ENCODE measurements around the gene PPP1R10.

PPP1R10 gene

GRCh38 chr6:30625511-30625910 lies 8.5 kb upstream of the PPP1R10 start:
- no peak for DNase-seq (ENCODE audit: low read depth in 3 of 3, low spot score in 1 of 3)

- no peak for DNase-seq (ENCODE audit: low read depth in 3 of 3, low spot score in 1 of 3)
Measured at GRCh38 chr6:30619561-30619960, 2.5 kb upstream of the PPP1R10 start.

GRCh38 chr6:30618270-30618797 lies 1.3 kb upstream of the PPP1R10 start:
- DNase-seq (ENCODE audit: low read depth in 3 of 3, low spot score in 1 of 3): no peak

- DNase-seq (ENCODE audit: low read depth in 3 of 3, low spot score in 1 of 3): peak; percentile 83 to 98 (median 94)
Measured at GRCh38 chr6:30617565-30618269, 674 bp upstream of the PPP1R10 start, which contains the start of gene MRPS18B. Gene MRPS18B, plus strand, starts transcription at chr6:30617840. Its CDS starts 26 bp downstream, at chr6:30617866.

- DNase-seq (ENCODE audit: low read depth in 3 of 3, low spot score in 1 of 3): no peak
Measured at GRCh38 chr6:30615958-30616810, 859 bp downstream of the PPP1R10 start.

- peak in 1 of 3 donors; percentile 22 for DNase-seq (ENCODE audit: low read depth in 3 of 3, low spot score in 1 of 3)
Measured at GRCh38 chr6:30615219-30615957, 1.7 kb downstream of the PPP1R10 start.

- peak; percentile 47 to 79 (median 70) for DNase-seq (ENCODE audit: low read depth in 3 of 3, low spot score in 1 of 3)
Measured at GRCh38 chr6:30614843-30615218, 2.2 kb downstream of the PPP1R10 start.

- DNase-seq (ENCODE audit: low read depth in 3 of 3, low spot score in 1 of 3): no peak
Measured at GRCh38 chr6:30614044-30614842, 2.8 kb downstream of the PPP1R10 start.

GRCh38 chr6:30613251-30614043 lies 3.6 kb downstream of the PPP1R10 start:
- DNase-seq (ENCODE audit: low read depth in 3 of 3, low spot score in 1 of 3): no peak

GRCh38 chr6:30612687-30613248 lies 4.3 kb downstream of the PPP1R10 start:
- DNase-seq (ENCODE audit: low read depth in 3 of 3, low spot score in 1 of 3): no peak

GRCh38 chr6:30612213-30612612 lies 4.8 kb downstream of the PPP1R10 start:
- DNase-seq (ENCODE audit: low read depth in 3 of 3, low spot score in 1 of 3): no peak

- DNase-seq (ENCODE audit: low read depth in 3 of 3, low spot score in 1 of 3): no peak
Measured at GRCh38 chr6:30611856-30612194, 5.2 kb downstream of the PPP1R10 start.

- DNase-seq (ENCODE audit: low read depth in 3 of 3, low spot score in 1 of 3): no peak
Measured at GRCh38 chr6:30611150-30611855, 5.7 kb downstream of the PPP1R10 start.

GRCh38 chr6:30610065-30610464 lies 7.0 kb downstream of the PPP1R10 start:
- no peak for DNase-seq (ENCODE audit: low read depth in 3 of 3, low spot score in 1 of 3)

- DNase-seq (ENCODE audit: low read depth in 3 of 3, low spot score in 1 of 3): no peak
Measured at GRCh38 chr6:30603961-30604360, 13.1 kb downstream of the PPP1R10 start.

GRCh38 chr6:30601815-30602641 lies 15.0 kb downstream of the PPP1R10 start:
- no peak for DNase-seq (ENCODE audit: low read depth in 3 of 3, low spot score in 1 of 3)

- no peak for DNase-seq (ENCODE audit: low read depth in 3 of 3, low spot score in 1 of 3)
Measured at GRCh38 chr6:30601436-30601814, 15.6 kb downstream of the PPP1R10 start.

- no peak for DNase-seq (ENCODE audit: low read depth in 3 of 3, low spot score in 1 of 3)
Measured at GRCh38 chr6:30600451-30600961, 16.5 kb downstream of the PPP1R10 start.
